ENCODE measurements around the gene ATP5MC2. TPM values are rescaled to one million over a fixed set of nuclear protein-coding genes. Genes with fewer than 3 reads are reported as not detected.

The ATP5MC2 gene
- polyA plus RNA-seq, 1 of the 3 experiments (the other 2 are of a cell fraction): 319 TPM

DNA sequence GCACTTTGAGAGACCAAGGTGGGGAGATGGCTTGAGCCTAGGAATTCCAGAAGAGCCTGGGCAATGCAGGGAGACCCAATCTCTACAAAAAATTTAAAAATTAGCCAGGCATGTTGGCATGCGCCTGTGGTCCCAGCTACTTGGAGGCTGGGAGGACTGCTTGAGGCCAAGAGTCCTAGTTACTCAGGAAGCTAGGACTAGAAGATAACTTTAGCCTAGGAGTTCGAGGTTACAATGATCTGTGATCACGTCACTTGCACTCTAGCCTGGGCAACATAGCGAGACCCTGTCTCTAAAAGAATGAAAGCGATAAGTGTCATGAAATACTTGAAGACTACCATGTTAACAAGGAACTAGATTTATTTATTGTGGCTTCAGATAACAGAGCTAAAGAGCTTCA is 53.2 kb downstream of the ATP5MC2 start:
- POLR2A ChIA-PET: interaction anchor here (1.0 kb wide), 1 partner anchor 31 kb away, joined by 3 read pairs; no protein-coding TSS in a partner anchor
- peaks cover 5% of the 10 kb centered on the region; the same call in 1 of the 2 replicates for H4K20me1 ChIP-seq (ENCODE audit: insufficient read depth)

DNA sequence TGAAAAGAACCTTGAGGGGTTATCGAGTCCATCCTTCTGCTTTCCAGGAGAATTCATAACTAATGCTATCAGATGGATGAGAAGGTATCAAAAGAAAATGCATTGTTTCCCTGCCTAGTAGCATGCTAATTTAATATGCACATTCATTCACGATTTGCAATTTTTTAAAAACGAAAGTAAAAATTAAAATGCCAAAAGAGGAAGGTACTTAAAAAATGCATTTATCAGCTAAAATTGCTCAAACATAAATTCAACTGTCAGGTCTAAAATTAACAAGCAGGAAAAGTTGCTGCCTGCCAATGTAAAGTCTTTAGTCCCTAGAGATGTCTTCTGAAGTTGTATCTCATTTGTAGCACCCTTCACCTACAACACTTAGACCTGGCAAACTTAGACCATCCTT is 57.6 kb downstream of the ATP5MC2 start:
- Histone ChIP-seq H2AFZ (ENCODE audit: low read depth) (no peak overlapping the region), H3K4me3 (ENCODE audit: low read depth in 2 of 2, low read length in 1 of 2) (no peak overlapping the region), H3K4me2 (0 out of 2 replicates have a peak overlapping the region, but pooled peaks have one; percentile 26), H3K27ac (ENCODE audit: low read depth in 2 of 2, low read length in 1 of 2) (peak overlapping the region in 1 of 2 experiments; percentile 13; a peak in 1 of 4 replicates), H3K36me3 (replicated peaks in 1 of 2; ENCODE audit: control insufficient read depth in 1 of 2, insufficient read depth in 2 of 2, low read length in 1 of 2) (no peaks in the 10 kb centered on the region), H3K27me3 (ENCODE audit: insufficient read depth) (no peaks in the 10 kb centered on the region), H3K4me1 (ENCODE audit: control insufficient read depth in 1 of 2, insufficient read depth in 2 of 2, low read depth in 1 of 2, low read length in 1 of 2) (peaks cover 0 to 9% of the 10 kb centered on the region in 2 experiments; a peak in 1 of 4 replicates), H3K9me3 (no peaks in the 10 kb centered on the region), H3K79me2 (ENCODE audit: insufficient read depth) (peaks cover 93% of the 10 kb centered on the region), H3K9ac (no peak overlapping the region), H3F3A (replicated peaks; ENCODE audit: insufficient read depth) (peaks cover 4% of the 10 kb centered on the region), H3K9me2 (no peaks in the 10 kb centered on the region), H4K20me1 (ENCODE audit: insufficient read depth) (no peaks in the 10 kb centered on the region; the same call in 1 of the 2 replicates)
- ChIA-PET POLR2A (no interaction called here), CTCF (interaction anchor here (1.0 kb wide), 1 partner anchor 58 kb away, joined by 3 read pairs; the partner anchor contains the start of gene ATP5MC2)
- no peak for DNase-seq
- 79% methylated on average over 3 of the region's 3 CpGs for WGBS (ENCODE audit: low lambda C conversion rate)
- TF ChIP-seq SIN3A (IDR thresholded peaks at IDR 0.05; ENCODE audit: borderline replicate concordance, low read depth, low read length): no peak
- TF ChIP-seq NFIC (IDR thresholded peaks at IDR 0.05; ENCODE audit: borderline replicate concordance): no peak
- TF ChIP-seq GABPA (IDR thresholded peaks at IDR 0.05; ENCODE audit: low read depth): no peak
- TF ChIP-seq, protein P1, sequence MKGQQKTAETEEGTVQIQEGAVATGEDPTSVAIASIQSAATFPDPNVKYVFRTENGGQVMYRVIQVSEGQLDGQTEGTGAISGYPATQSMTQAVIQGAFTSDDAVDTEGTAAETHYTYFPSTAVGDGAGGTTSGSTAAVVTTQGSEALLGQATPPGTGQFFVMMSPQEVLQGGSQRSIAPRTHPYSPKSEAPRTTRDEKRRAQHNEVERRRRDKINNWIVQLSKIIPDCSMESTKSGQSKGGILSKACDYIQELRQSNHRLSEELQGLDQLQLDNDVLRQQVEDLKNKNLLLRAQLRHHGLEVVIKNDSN (IDR thresholded peaks at IDR 0.05; ENCODE audit: borderline replicate concordance, low read depth): no peak
- no peak for TF ChIP-seq POLR2AphosphoS5 (IDR thresholded peaks at IDR 0.05; ENCODE audit: low read depth, low read length)
- TF ChIP-seq EP300 (IDR thresholded peaks at IDR 0.05; ENCODE audit: borderline replicate concordance in 1 of 2, low read depth in 1 of 2, low read length in 1 of 2): no peak
- no peak for TF ChIP-seq RFX5 (IDR thresholded peaks at IDR 0.05; ENCODE audit: low read length)
- TF ChIP-seq TEAD4 (IDR thresholded peaks at IDR 0.05; ENCODE audit: borderline replicate concordance, insufficient read depth): no peak
- no peak for TF ChIP-seq EZH2phosphoT487 (IDR thresholded peaks at IDR 0.05; ENCODE audit: borderline replicate concordance, low read depth)
- no peak for TF ChIP-seq FOXM1 (IDR thresholded peaks at IDR 0.05; ENCODE audit: low read depth)
- TF ChIP-seq, protein P2, sequence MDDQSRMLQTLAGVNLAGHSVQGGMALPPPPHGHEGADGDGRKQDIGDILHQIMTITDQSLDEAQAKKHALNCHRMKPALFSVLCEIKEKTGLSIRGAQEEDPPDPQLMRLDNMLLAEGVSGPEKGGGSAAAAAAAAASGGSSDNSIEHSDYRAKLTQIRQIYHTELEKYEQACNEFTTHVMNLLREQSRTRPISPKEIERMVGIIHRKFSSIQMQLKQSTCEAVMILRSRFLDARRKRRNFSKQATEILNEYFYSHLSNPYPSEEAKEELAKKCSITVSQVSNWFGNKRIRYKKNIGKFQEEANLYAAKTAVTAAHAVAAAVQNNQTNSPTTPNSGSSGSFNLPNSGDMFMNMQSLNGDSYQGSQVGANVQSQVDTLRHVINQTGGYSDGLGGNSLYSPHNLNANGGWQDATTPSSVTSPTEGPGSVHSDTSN (IDR thresholded peaks at IDR 0.05): no peak
- no peak for TF ChIP-seq TCF12 (IDR thresholded peaks at IDR 0.05)
- TF ChIP-seq FOSL2 (IDR thresholded peaks at IDR 0.05; ENCODE audit: borderline replicate concordance, low read depth): no peak
- TF ChIP-seq CHD2 (IDR thresholded peaks at IDR 0.05; ENCODE audit: low read length, partially characterized antibody): no peak
- TF ChIP-seq RXRA (IDR thresholded peaks at IDR 0.05; ENCODE audit: borderline replicate concordance, low read depth): no peak
- TF ChIP-seq, protein P3, sequence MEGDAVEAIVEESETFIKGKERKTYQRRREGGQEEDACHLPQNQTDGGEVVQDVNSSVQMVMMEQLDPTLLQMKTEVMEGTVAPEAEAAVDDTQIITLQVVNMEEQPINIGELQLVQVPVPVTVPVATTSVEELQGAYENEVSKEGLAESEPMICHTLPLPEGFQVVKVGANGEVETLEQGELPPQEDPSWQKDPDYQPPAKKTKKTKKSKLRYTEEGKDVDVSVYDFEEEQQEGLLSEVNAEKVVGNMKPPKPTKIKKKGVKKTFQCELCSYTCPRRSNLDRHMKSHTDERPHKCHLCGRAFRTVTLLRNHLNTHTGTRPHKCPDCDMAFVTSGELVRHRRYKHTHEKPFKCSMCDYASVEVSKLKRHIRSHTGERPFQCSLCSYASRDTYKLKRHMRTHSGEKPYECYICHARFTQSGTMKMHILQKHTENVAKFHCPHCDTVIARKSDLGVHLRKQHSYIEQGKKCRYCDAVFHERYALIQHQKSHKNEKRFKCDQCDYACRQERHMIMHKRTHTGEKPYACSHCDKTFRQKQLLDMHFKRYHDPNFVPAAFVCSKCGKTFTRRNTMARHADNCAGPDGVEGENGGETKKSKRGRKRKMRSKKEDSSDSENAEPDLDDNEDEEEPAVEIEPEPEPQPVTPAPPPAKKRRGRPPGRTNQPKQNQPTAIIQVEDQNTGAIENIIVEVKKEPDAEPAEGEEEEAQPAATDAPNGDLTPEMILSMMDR (IDR thresholded peaks at IDR 0.05): no peak
- no peak for TF ChIP-seq NRF1 (IDR thresholded peaks at IDR 0.05; ENCODE audit: low read depth, low read length)

More for the DNA sequence above, 53.2 kb downstream of the ATP5MC2 start:
- Histone ChIP-seq H3F3A (replicated peaks; ENCODE audit: insufficient read depth) (no peaks in the 10 kb centered on the region), H3K9ac (no peak overlapping the region), H3K9me2 (no peaks in the 10 kb centered on the region), H3K4me1 (ENCODE audit: control insufficient read depth in 1 of 2, insufficient read depth in 2 of 2, low read depth in 1 of 2, low read length in 1 of 2) (peaks cover 5 to 14% of the 10 kb centered on the region in 2 experiments; a peak in 3 of 4 replicates), H3K9me3 (no peaks in the 10 kb centered on the region), H3K79me2 (ENCODE audit: insufficient read depth) (peaks cover 80% of the 10 kb centered on the region), H3K27ac (ENCODE audit: low read depth in 2 of 2, low read length in 1 of 2) (no peak overlapping the region), H3K27me3 (ENCODE audit: insufficient read depth) (no peaks in the 10 kb centered on the region), H3K36me3 (replicated peaks in 1 of 2; ENCODE audit: control insufficient read depth in 1 of 2, insufficient read depth in 2 of 2, low read length in 1 of 2) (no peaks in the 10 kb centered on the region), H3K4me3 (ENCODE audit: low read depth in 2 of 2, low read length in 1 of 2) (no peak overlapping the region), H2AFZ (ENCODE audit: low read depth) (no peak overlapping the region), H3K4me2 (no peak overlapping the region)
- CTCF ChIA-PET: interaction anchor here (2.0 to 3.0 kb wide), 3 partner anchors 10 to 124 kb away, joined by 8 to 21 read pairs (median 8); no protein-coding TSS in a partner anchor
- WGBS (ENCODE audit: low lambda C conversion rate): 90% methylated on average over 5 of the region's 5 CpGs
- TF ChIP-seq, protein P4, sequence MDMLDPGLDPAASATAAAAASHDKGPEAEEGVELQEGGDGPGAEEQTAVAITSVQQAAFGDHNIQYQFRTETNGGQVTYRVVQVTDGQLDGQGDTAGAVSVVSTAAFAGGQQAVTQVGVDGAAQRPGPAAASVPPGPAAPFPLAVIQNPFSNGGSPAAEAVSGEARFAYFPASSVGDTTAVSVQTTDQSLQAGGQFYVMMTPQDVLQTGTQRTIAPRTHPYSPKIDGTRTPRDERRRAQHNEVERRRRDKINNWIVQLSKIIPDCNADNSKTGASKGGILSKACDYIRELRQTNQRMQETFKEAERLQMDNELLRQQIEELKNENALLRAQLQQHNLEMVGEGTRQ (IDR thresholded peaks at IDR 0.05; ENCODE audit: borderline replicate concordance, low read depth, low read length): no peak
- TF ChIP-seq GATA2 (CRISPR knock-in tag; IDR thresholded peaks at IDR 0.05): no peak
- TF ChIP-seq FOSL2 (IDR thresholded peaks at IDR 0.05; ENCODE audit: borderline replicate concordance, low read depth): no peak
- TF ChIP-seq YY1 (IDR thresholded peaks at IDR 0.05; ENCODE audit: low read depth): no peak
- no peak for TF ChIP-seq MXI1 (IDR thresholded peaks at IDR 0.05; ENCODE audit: low read depth, low read length)
- TF ChIP-seq TEAD4 (IDR thresholded peaks at IDR 0.05; ENCODE audit: borderline replicate concordance, insufficient read depth): no peak
- no peak for DNase-seq

Measured in SK-N-SH (cell line).